Stimulated activated memory B cell treated with anti-CD40 and anti-IgM and Interleukin-4, amounts not matched to agents 10 μg/mL and 1 μg/mL and 100 μg/mL, for 72 hours (primary cell): Measurements from ENCODE around the gene KRTAP3-1.

ENCODE experiments used
- ATAC-seq: fragments of 150-1000 bp; cut with Tn5 transposase; 2 replicates; pipeline ENCODE4 v1.10.0; 2021
- H3K27ac Mint-ChIP-seq: one replicate; pipeline ENCODE4 v1.8.0; 2022; ENCODE audit warnings: mild to moderate bottlenecking, mixed read lengths
- H3K27me3 Mint-ChIP-seq: one replicate; pipeline ENCODE4 v1.8.0; 2022; ENCODE audit warnings: mixed read lengths
- H3K36me3 Mint-ChIP-seq: one replicate; pipeline ENCODE4 v1.8.0; 2022; ENCODE audit warnings: mixed read lengths
- H3K4me1 Mint-ChIP-seq: one replicate; pipeline ENCODE4 v1.8.0; 2022; ENCODE audit warnings: mixed read lengths
- H3K4me3 Mint-ChIP-seq: one replicate; pipeline ENCODE4 v1.8.0; 2022; ENCODE audit warnings: mild to moderate bottlenecking, moderate library complexity, mixed read lengths
- H3K9me3 Mint-ChIP-seq: one replicate; pipeline ENCODE4 v1.8.0; 2022; ENCODE audit warnings: mixed read lengths

Gene KRTAP3-1

GRCh38 chr17:41026715-41027471 lies 18.0 kb upstream of the KRTAP3-1 start, which contains the start of gene KRTAP1-5:
Gene KRTAP1-5 (minus strand): TSS chr17:41027208. CDS start chr17:41027155, 53 bp downstream.
- Mint-ChIP-seq H3K4me3 (no peak within 1 kb of the TSS), H3K9me3 (no peaks in the 10 kb centered on the region), H3K27ac (no peak within 1 kb of the TSS), H3K4me1 (no peaks in the 10 kb centered on the region), H3K36me3 (no peaks in the 10 kb centered on the region), H3K27me3 (peaks cover 50% of the 10 kb centered on the region)
- no peak for ATAC-seq

GRCh38 chr17:41024697-41025096 lies 15.8 kb upstream of the KRTAP3-1 start:
- peaks cover 5% of the 10 kb centered on the region for H3K9me3 Mint-ChIP-seq
- H3K36me3 Mint-ChIP-seq, result no peaks in the 10 kb centered on the region
- ATAC-seq, result no peak
- no peak overlapping the region for H3K27ac Mint-ChIP-seq
- peaks cover 37% of the 10 kb centered on the region for H3K27me3 Mint-ChIP-seq
- H3K4me1 Mint-ChIP-seq, result no peaks in the 10 kb centered on the region
- H3K4me3 Mint-ChIP-seq, result no peak overlapping the region

GRCh38 chr17:41020336-41020735 lies 11.4 kb upstream of the KRTAP3-1 start:
- no peaks in the 10 kb centered on the region for H3K36me3 Mint-ChIP-seq

GRCh38 chr17:41019415-41019814 lies 10.5 kb upstream of the KRTAP3-1 start:
- Mint-ChIP-seq H3K36me3 (no peaks in the 10 kb centered on the region), H3K4me3 (no peak overlapping the region), H3K27me3 (no peaks in the 10 kb centered on the region), H3K27ac (no peak overlapping the region), H3K9me3 (peaks cover 5% of the 10 kb centered on the region), H3K4me1 (no peaks in the 10 kb centered on the region)
- no peak for ATAC-seq

More at GRCh38 chr17:41020336-41020735, 11.4 kb upstream of the KRTAP3-1 start:
- no peak for ATAC-seq
- no peak overlapping the region for H3K27ac Mint-ChIP-seq
- H3K9me3 Mint-ChIP-seq, result peaks cover 5% of the 10 kb centered on the region
- H3K4me1 Mint-ChIP-seq, result no peaks in the 10 kb centered on the region
- peaks cover 8% of the 10 kb centered on the region for H3K27me3 Mint-ChIP-seq
- H3K4me3 Mint-ChIP-seq, result no peak overlapping the region

GRCh38 chr17:41018541-41018940 lies 9.6 kb upstream of the KRTAP3-1 start:
- Mint-ChIP-seq H3K9me3 (peaks cover 5% of the 10 kb centered on the region), H3K36me3 (no peaks in the 10 kb centered on the region), H3K27me3 (no peaks in the 10 kb centered on the region), H3K4me1 (no peaks in the 10 kb centered on the region), H3K4me3 (no peak overlapping the region), H3K27ac (no peak overlapping the region)
- ATAC-seq, result no peak

- Mint-ChIP-seq H3K4me1 (no peaks in the 10 kb centered on the region), H3K27ac (no peak overlapping the region), H3K4me3 (no peak overlapping the region), H3K36me3 (no peaks in the 10 kb centered on the region), H3K9me3 (peaks cover 5% of the 10 kb centered on the region), H3K27me3 (no peaks in the 10 kb centered on the region)
- ATAC-seq, result no peak
Measured at GRCh38 chr17:41016578-41017215, 7.8 kb upstream of the KRTAP3-1 start.

- no peak overlapping the region for H3K27ac Mint-ChIP-seq
- no peaks in the 10 kb centered on the region for H3K27me3 Mint-ChIP-seq
- H3K4me1 Mint-ChIP-seq, result no peaks in the 10 kb centered on the region
- no peak overlapping the region for H3K4me3 Mint-ChIP-seq
- no peak for ATAC-seq
- no peaks in the 10 kb centered on the region for H3K9me3 Mint-ChIP-seq
- no peaks in the 10 kb centered on the region for H3K36me3 Mint-ChIP-seq
Measured at GRCh38 chr17:41015454-41015853, 6.5 kb upstream of the KRTAP3-1 start.

- no peaks in the 10 kb centered on the region for H3K4me1 Mint-ChIP-seq
- H3K36me3 Mint-ChIP-seq, result no peaks in the 10 kb centered on the region
- ATAC-seq, result no peak
- H3K27me3 Mint-ChIP-seq, result no peaks in the 10 kb centered on the region
- no peak overlapping the region for H3K4me3 Mint-ChIP-seq
- no peak overlapping the region for H3K27ac Mint-ChIP-seq
- H3K9me3 Mint-ChIP-seq, result no peaks in the 10 kb centered on the region
Measured at GRCh38 chr17:41013606-41014005, 4.7 kb upstream of the KRTAP3-1 start.

GRCh38 chr17:41013181-41013580 lies 4.3 kb upstream of the KRTAP3-1 start:
- no peaks in the 10 kb centered on the region for H3K9me3 Mint-ChIP-seq
- ATAC-seq, result no peak
- no peak overlapping the region for H3K27ac Mint-ChIP-seq
- H3K27me3 Mint-ChIP-seq, result no peaks in the 10 kb centered on the region
- no peaks in the 10 kb centered on the region for H3K36me3 Mint-ChIP-seq
- no peak overlapping the region for H3K4me3 Mint-ChIP-seq
- no peaks in the 10 kb centered on the region for H3K4me1 Mint-ChIP-seq

- Mint-ChIP-seq H3K4me1 (no peaks in the 10 kb centered on the region), H3K27ac (no peak overlapping the region), H3K9me3 (no peaks in the 10 kb centered on the region), H3K36me3 (no peaks in the 10 kb centered on the region), H3K4me3 (no peak overlapping the region), H3K27me3 (no peaks in the 10 kb centered on the region)
- ATAC-seq, result no peak
Measured at GRCh38 chr17:41012326-41013120, 3.6 kb upstream of the KRTAP3-1 start.

- Mint-ChIP-seq H3K4me3 (no peak overlapping the region), H3K4me1 (no peaks in the 10 kb centered on the region), H3K36me3 (no peaks in the 10 kb centered on the region), H3K27me3 (no peaks in the 10 kb centered on the region), H3K27ac (no peak overlapping the region), H3K9me3 (no peaks in the 10 kb centered on the region)
- no peak for ATAC-seq
Measured at GRCh38 chr17:41010441-41010840, 1.5 kb upstream of the KRTAP3-1 start.

GRCh38 chr17:41009936-41010335 lies 1.0 kb upstream of the KRTAP3-1 start:
- H3K36me3 Mint-ChIP-seq, result no peaks in the 10 kb centered on the region
- no peak overlapping the region for H3K4me3 Mint-ChIP-seq
- no peak overlapping the region for H3K27ac Mint-ChIP-seq
- no peaks in the 10 kb centered on the region for H3K27me3 Mint-ChIP-seq
- no peaks in the 10 kb centered on the region for H3K4me1 Mint-ChIP-seq
- no peaks in the 10 kb centered on the region for H3K9me3 Mint-ChIP-seq
- ATAC-seq, result no peak

GRCh38 chr17:41009301-41009760 lies 403 bp upstream of the KRTAP3-1 start:
- no peak for ATAC-seq
- Mint-ChIP-seq H3K36me3 (no peaks in the 10 kb centered on the region), H3K27me3 (no peaks in the 10 kb centered on the region), H3K27ac (no peak overlapping the region), H3K4me1 (no peaks in the 10 kb centered on the region), H3K9me3 (no peaks in the 10 kb centered on the region), H3K4me3 (no peak overlapping the region)

GRCh38 chr17:41004397-41004796 lies 4.5 kb downstream of the KRTAP3-1 start:
- Mint-ChIP-seq H3K27ac (no peak overlapping the region), H3K9me3 (no peaks in the 10 kb centered on the region), H3K36me3 (no peaks in the 10 kb centered on the region), H3K4me1 (no peaks in the 10 kb centered on the region), H3K4me3 (no peak overlapping the region), H3K27me3 (peaks cover 20% of the 10 kb centered on the region)
- ATAC-seq, result no peak

GRCh38 chr17:41003926-41004325 lies 5.0 kb downstream of the KRTAP3-1 start:
- ATAC-seq, result no peak
- H3K27ac Mint-ChIP-seq, result no peak overlapping the region
- H3K4me3 Mint-ChIP-seq, result no peak overlapping the region
- H3K27me3 Mint-ChIP-seq, result peaks cover 25% of the 10 kb centered on the region
- H3K9me3 Mint-ChIP-seq, result no peaks in the 10 kb centered on the region
- no peaks in the 10 kb centered on the region for H3K4me1 Mint-ChIP-seq
- H3K36me3 Mint-ChIP-seq, result no peaks in the 10 kb centered on the region
